NCI-H187 (cell line): Measurements from ENCODE around the gene TRUB2.

Source experiments
- DNase-seq, 2 experiments: peaks; one replicate each; lab custom pipeline; 2025; lab: John Stamatoyannopoulos, UW

The TRUB2 gene, protein sequence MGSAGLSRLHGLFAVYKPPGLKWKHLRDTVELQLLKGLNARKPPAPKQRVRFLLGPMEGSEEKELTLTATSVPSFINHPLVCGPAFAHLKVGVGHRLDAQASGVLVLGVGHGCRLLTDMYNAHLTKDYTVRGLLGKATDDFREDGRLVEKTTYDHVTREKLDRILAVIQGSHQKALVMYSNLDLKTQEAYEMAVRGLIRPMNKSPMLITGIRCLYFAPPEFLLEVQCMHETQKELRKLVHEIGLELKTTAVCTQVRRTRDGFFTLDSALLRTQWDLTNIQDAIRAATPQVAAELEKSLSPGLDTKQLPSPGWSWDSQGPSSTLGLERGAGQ

GRCh38 chr9:128322404-128323211 lies at the start of gene TRUB2, which contains the start of gene COQ4:
TSS of gene TRUB2 (minus strand) at chr9:128322447. CDS start at chr9:128322408, 39 bp downstream.
TSS of gene COQ4 (plus strand) at chr9:128322839. CDS start at chr9:128322859, 20 bp downstream.
- DNase-seq: peak; percentile 73 to 87

DNA sequence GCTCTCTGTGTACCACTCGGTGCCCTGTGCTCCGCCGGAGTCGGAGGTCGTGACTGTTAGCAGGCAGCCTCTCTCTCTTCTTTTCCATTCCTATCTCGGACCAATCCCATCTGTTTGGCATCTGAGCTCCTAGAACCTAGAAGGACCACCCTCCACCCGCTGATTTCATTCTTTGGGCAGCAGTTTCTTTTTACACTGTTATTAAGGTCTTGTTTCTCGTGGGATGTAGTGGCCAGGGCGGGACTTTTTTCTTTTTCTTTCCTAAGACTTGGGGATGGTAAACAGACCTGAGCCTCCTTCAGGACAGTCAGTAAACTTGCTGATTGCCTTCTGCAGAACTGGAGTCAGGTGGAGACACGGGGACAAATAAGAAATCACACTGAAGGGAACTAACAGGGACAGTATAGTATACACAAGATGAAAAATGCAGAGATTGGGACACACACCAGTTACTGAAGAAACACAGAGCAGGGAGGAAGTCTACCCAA lies 49.4 kb upstream of the TRUB2 start:
- DNase-seq: no peak

DNA sequence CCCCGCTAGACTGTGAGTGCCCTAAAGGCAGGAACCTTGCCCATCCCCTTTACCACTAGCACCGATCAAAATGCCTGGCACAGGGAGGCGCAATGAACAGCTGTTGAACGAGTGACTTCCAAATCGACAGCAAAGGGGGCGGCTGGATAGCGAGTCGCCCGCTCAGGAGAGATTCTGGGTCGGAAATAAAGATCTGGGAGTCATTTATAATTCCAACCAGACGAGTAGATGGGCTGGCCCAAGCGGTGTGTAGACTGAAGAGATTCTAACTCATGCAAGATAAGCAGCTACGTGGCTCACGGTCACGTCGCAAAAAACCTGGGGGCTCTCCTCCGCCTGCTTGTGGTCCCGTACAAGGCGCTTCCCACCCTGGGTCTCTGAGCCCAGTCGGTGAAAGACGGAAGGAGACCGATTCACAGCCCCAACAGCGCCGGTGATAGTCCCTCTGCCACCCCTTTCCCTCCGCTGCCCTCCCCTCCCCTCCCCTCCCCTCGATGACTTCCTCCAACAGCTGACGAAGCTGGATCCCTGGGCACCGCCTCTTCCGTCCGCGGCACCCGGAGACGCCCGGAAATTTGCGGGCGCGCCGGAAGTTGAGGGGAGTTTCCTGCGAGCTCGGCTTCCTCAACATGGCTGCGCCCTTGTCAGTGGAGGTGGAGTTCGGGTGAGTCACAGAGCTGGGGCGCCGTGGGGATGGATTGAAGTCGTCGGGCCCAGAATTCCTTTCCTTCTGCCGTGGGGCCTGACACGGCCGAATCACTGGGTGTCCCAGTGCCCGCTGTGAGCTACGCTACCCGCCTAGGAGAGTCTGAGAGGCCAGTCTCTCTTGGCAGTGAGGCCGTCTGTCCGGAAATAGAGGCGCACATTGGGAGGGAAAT lies 48.7 kb upstream of the TRUB2 start, which contains the start of gene URM1:
TSS of gene URM1 (plus strand) at position 623 of the 878 bp plus-strand sequence. CDS start at position 630, 7 bp downstream.
- peak; percentile 58 to 78 for DNase-seq

DNA sequence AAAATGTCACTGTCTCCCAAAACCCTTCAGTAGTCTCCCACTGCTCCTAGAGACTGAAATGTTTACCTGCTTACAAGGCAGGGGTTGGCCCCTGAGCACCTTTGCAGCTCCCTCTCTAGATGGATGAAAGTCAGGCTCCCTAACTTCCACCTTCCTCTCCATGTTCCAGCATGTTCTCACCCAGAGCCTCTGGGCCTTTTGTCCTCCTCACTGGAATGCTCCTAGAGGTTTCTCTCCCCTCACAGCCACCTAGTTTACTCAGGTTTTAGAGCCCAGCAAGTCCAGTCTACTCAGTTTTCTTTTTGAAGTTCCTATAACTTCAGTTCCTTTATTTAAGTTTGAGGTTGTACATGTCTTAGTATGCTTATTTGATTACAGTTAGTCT lies 48.1 kb upstream of the TRUB2 start:
- DNase-seq: no peak

DNA sequence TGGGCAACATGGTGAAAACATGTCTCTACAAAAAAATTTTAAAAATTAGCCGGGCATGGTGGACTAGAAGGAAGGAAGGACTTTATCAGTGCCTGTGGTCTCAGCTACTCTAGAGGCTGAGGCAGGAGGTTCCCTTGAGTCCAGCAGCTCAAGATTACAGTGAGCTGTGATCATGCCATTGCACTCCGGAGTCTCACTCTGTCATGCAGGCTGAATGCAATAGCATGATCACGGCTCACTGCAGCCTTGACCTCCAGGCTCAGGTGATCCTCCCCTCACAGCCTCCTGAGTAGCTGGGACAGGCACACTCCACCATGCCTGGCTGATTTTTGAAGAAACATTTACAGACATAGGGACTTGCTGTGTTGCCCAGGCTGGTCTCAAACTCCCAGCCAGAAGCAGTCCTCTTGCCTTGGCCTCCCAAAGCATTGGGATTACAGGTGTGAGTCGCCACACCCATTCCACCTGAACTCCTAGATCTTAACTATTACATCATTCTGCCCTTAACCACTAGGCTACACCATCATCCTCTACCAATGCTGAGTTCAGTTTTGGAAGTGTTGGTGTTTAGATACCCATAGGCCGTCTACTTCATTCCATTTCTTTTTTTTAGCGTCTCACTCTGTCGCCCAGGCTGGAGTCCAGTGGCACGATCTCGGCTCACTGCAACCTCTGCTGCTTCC lies 46.9 kb upstream of the TRUB2 start:
- no peak for DNase-seq

DNA sequence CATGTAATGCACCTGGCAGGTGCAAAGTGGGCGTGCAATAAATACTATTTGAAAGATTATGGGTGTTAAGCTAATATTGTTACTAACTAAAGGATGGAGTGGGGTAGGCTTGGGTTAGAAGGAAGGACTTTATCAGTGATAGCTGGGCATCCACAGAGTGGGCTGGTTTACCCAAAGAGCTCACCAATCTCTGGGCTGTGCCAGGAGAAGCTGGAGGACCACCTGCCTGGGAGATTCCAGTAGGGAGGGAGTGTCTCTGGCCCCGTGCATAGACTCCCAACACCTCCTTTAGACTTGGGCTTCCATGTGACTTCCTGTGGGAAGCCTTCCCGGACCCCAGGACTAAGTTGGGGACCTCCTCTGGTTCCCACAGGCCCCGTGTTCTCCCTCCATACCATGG lies 43.3 kb upstream of the TRUB2 start:
- no peak for DNase-seq

- no peak for DNase-seq
Measured at GRCh38 chr9:128362774-128363173, 40.5 kb upstream of the TRUB2 start.

GRCh38 chr9:128361986-128362646 lies 39.9 kb upstream of the TRUB2 start:
- DNase-seq: peak; percentile 24 to 47

- no peak for DNase-seq
Measured at GRCh38 chr9:128361296-128361985, 39.2 kb upstream of the TRUB2 start.

GRCh38 chr9:128360826-128361225 lies 38.6 kb upstream of the TRUB2 start:
- DNase-seq: no peak

- no peak for DNase-seq
Measured at GRCh38 chr9:128358861-128359260, 36.6 kb upstream of the TRUB2 start.

GRCh38 chr9:128358090-128358489 lies 35.8 kb upstream of the TRUB2 start:
- no peak for DNase-seq

GRCh38 chr9:128355451-128355850 lies 33.2 kb upstream of the TRUB2 start:
- DNase-seq: no peak

GRCh38 chr9:128349772-128350171 lies 27.5 kb upstream of the TRUB2 start:
- DNase-seq: no peak

DNA sequence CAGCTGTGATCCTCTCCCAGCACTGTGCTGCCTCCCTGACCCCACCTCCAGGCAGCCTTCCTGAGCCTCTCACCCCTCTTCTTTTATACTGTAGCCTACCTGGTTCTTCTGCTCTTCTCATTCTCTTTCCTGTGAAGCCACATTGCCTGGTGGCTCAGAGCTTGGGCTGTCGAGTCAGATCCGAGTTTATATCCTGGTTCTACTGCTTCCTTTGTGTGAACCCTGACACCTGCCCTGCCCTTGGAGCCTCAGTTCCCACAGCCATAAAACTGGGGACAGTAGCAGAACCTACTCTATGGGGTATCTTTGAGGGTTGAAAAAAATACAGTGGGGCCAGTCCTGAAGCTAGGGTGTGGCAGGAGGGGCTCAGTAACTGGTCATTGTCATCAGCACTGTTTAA lies 26.9 kb upstream of the TRUB2 start:
- DNase-seq: no peak

DNA sequence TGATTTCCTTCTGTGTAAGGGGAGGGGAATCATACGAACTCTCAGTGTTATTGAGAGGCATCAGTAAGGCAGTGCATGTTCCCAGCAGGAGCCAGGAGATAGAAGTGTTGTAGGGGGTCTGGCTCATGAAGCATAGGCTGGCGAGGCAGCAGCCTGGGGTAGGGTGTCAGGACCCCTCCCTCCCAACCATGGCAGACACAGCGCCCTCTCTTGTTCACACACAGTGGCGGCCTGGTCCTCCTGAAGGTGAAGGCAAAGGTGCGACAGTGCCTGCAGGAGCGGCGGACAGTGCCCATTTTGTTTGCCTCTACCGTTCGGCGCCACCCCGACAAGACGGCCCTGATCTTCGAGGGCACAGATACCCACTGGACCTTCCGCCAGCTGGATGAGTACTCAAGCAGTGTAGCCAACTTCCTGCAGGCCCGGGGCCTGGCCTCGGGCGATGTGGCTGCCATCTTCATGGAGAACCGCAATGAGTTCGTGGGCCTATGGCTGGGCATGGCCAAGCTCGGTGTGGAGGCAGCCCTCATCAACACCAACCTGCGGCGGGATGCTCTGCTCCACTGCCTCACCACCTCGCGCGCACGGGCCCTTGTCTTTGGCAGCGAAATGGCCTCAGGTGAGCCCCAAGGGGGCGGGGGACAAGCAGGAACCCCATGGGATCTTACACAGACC lies 22.8 kb upstream of the TRUB2 start:
- no peak for DNase-seq

DNA sequence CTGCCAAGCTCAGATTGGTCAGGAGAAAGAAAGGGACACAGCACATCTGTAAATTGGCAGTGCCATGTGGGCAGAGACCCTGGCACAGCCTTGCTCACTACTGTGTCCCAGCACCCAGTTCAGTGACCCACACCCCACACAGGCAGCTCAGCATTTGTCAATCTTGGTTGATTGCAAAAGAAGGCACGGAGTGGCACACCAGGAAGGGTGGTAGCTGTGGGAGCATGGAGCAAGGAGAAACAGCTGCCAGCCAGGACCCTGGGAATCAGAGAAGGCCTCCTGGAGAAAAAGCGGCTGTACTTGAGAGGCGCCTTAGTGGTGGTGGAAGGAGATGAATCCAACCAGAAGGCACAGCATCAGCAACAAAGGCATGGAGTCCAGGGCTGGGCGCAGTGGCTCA lies 21.6 kb upstream of the TRUB2 start:
- no peak for DNase-seq

DNA sequence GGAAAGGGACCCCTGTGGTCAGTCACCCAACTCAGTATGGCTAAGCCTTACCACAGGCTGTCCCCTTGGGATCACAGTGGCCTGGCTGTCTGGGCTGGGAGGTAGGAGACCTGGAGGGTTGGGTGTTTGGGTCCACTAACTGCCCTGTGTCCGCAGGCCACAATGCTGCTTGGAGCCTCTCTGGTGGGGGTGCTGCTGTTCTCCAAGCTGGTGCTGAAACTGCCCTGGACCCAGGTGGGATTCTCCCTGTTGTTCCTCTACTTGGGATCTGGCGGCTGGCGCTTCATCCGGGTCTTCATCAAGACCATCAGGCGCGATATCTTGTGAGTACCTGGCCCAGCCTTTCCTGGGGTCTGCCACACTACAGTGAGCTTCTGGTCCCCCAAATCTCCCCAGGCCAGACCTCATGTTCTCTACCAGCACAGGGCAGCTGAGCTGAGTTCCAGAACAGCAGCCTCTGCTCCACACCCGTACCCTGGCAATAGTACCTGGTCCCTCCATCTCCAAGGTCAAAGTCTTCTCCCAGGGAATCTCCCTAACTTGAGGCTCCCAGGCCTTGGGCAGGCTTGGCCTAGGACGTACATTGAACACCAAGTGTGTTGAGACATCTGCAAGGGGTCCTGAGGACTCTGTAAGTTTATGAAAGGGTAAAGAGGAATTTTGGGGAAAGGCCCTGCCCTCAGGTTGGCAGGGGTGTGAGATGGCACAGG lies 20.9 kb upstream of the TRUB2 start:
- no peak for DNase-seq

- peak; percentile 4 to 15 for DNase-seq
Measured at GRCh38 chr9:128341435-128341849, 19.2 kb upstream of the TRUB2 start.
